WTC11 (cell line): ENCODE measurements around the gene TSC1. TPM values are rescaled to one million over a fixed set of nuclear protein-coding genes. Genes with fewer than 3 reads are reported as not detected.

ENCODE experiments used
- ATAC-seq: fragments of 200-7000 bp; cut with Tn5 transposase; 2 replicates; pipeline ENCODE4 v1.10.0; 2021; ENCODE audit warnings: mild to moderate bottlenecking, moderate library complexity
- CTCF ChIA-PET: fragments of 300-600 bp; sonication (Branson Sonifier 250); formaldehyde crosslinking; loops from one replicate; lab custom pipeline; 2021; ENCODE audit warnings: antibody characterized with exemption; lab: Charles Lee
- POLR2A ChIA-PET: fragments of 350-600 bp; sonication (Branson Sonifier 250); formaldehyde crosslinking; loops from one replicate; lab custom pipeline; 2021; ENCODE audit warnings: antibody characterized with exemption; lab: Charles Lee
- DNase-seq: peaks from one replicate; pipeline ENCODE4 v3.0.0; 2021; ENCODE audit warnings: low spot score
- H3K27ac Mint-ChIP-seq: 2 replicates; pipeline ENCODE4 v1.8.0; 2021; ENCODE audit warnings: mixed read lengths
- H3K27me3 Mint-ChIP-seq: 2 replicates; pipeline ENCODE4 v1.8.0; 2021; ENCODE audit warnings: low read depth, mild to moderate bottlenecking, moderate library complexity, mixed read lengths
- H3K36me3 Mint-ChIP-seq: 2 replicates; pipeline ENCODE4 v1.8.0; 2021; ENCODE audit warnings: mixed read lengths
- H3K4me1 Mint-ChIP-seq: 2 replicates; pipeline ENCODE4 v1.8.0; 2022; ENCODE audit warnings: mixed read lengths
- H3K4me3 Mint-ChIP-seq: 2 replicates; pipeline ENCODE4 v1.8.0; 2021; ENCODE audit warnings: mild to moderate bottlenecking, moderate library complexity, mixed read lengths
- H3K9me3 Mint-ChIP-seq: 2 replicates; pipeline ENCODE4 v1.8.0; 2021; ENCODE audit warnings: mixed read lengths
- AFF4 ChIP-seq: sonication (generic); formaldehyde crosslinking; IDR thresholded peaks from 2 replicates; pipeline ENCODE4 v1.8.1; 2023; ENCODE audit warnings: mild to moderate bottlenecking, missing genetic modification reagents, borderline replicate concordance
- CREM ChIP-seq: sonication (generic); formaldehyde crosslinking; IDR thresholded peaks from 2 replicates; pipeline ENCODE4 v1.8.1; 2022; ENCODE audit warnings: mild to moderate bottlenecking, missing genetic modification reagents, moderate library complexity
- ELF4 ChIP-seq: sonication (generic); formaldehyde crosslinking; IDR thresholded peaks from 2 replicates; pipeline ENCODE4 v1.8.1; 2022; ENCODE audit warnings: low read depth, mild to moderate bottlenecking, moderate library complexity, missing genetic modification reagents
- FOXK1 ChIP-seq: sonication (generic); formaldehyde crosslinking; IDR thresholded peaks from 2 replicates; pipeline ENCODE4 v1.8.0; 2022; ENCODE audit warnings: mild to moderate bottlenecking, moderate library complexity, missing genetic modification reagents
- HMGXB4 ChIP-seq: sonication (generic); formaldehyde crosslinking; IDR thresholded peaks from 2 replicates; pipeline ENCODE4 v1.8.1; 2023; ENCODE audit warnings: mild to moderate bottlenecking, moderate library complexity, missing genetic modification reagents
- KAT7 ChIP-seq: sonication (generic); formaldehyde crosslinking; IDR thresholded peaks from 2 replicates; pipeline ENCODE4 v1.8.1; 2023; ENCODE audit warnings: missing genetic modification reagents, mild to moderate bottlenecking, borderline replicate concordance
- NFATC4 ChIP-seq: fragments of 250-450 bp; sonication (Bioruptor Pico); IDR thresholded peaks from 2 replicates; pipeline ENCODE4 v1.9.0; 2021; ENCODE audit warnings: mild to moderate bottlenecking
- NFYB ChIP-seq: sonication (generic); formaldehyde crosslinking; conservative IDR thresholded peaks from 2 replicates; pipeline ENCODE4 v1.8.0; 2022; ENCODE audit warnings: low read depth, missing genetic modification reagents
- NR1H2 ChIP-seq: sonication (generic); formaldehyde crosslinking; IDR thresholded peaks from 2 replicates; pipeline ENCODE4 v1.9.0; 2021; ENCODE audit warnings: mild to moderate bottlenecking, moderate library complexity, missing genetic modification reagents
- SMAD3 ChIP-seq: sonication (generic); formaldehyde crosslinking; IDR thresholded peaks from 2 replicates; pipeline ENCODE4 v1.8.0; 2022; ENCODE audit warnings: missing genetic modification reagents, mild to moderate bottlenecking, borderline replicate concordance
- SMAD4 ChIP-seq: sonication (generic); formaldehyde crosslinking; IDR thresholded peaks from 2 replicates; pipeline ENCODE4 v1.8.0; 2022; ENCODE audit warnings: mild to moderate bottlenecking, missing genetic modification reagents
- TP53 ChIP-seq: sonication (generic); formaldehyde crosslinking; IDR thresholded peaks from 2 replicates; pipeline ENCODE4 v1.8.1; 2023; ENCODE audit warnings: mild to moderate bottlenecking, missing genetic modification reagents
- ZNF138 ChIP-seq: sonication (generic); formaldehyde crosslinking; conservative IDR thresholded peaks from 2 replicates; pipeline ENCODE4 v1.8.1; 2022; ENCODE audit warnings: mild to moderate bottlenecking, moderate library complexity, missing genetic modification reagents
- ZNF219 ChIP-seq: sonication (generic); formaldehyde crosslinking; IDR thresholded peaks from 2 replicates; pipeline ENCODE4 v1.8.0; 2023; ENCODE audit warnings: missing genetic modification reagents, mild to moderate bottlenecking, borderline replicate concordance
- ZNF232 ChIP-seq: sonication (generic); formaldehyde crosslinking; IDR thresholded peaks from 2 replicates; pipeline ENCODE4 v1.8.0; 2022; ENCODE audit warnings: mild to moderate bottlenecking, missing genetic modification reagents
- ZNF423 ChIP-seq: fragments of 250-450 bp; sonication (Bioruptor Pico); IDR thresholded peaks from 2 replicates; pipeline ENCODE4 v2.1.2; 2022; ENCODE audit warnings: mild to moderate bottlenecking, moderate library complexity
- ZNF512 ChIP-seq: sonication (generic); formaldehyde crosslinking; IDR thresholded peaks from 2 replicates; pipeline ENCODE4 v1.8.1; 2022; ENCODE audit warnings: missing genetic modification reagents, borderline replicate concordance
- ZNF671 ChIP-seq: fragments of 250-450 bp; sonication (Bioruptor Pico); IDR thresholded peaks from 2 replicates; pipeline ENCODE4 v1.8.0; 2021; ENCODE audit warnings: mild to moderate bottlenecking
- total RNA-seq: library from RNA; stranded (reverse); gene quantifications from 3 replicates; pipeline ENCODE4 v1.2.3, GENCODE V29; 2021
- TF ChIP-seq, protein P1 (sequence below): fragments of 250-450 bp; sonication (Bioruptor Pico); IDR thresholded peaks from 2 replicates; pipeline ENCODE4 v1.9.0; 2021; ENCODE audit warnings: mild to moderate bottlenecking
- TF ChIP-seq, protein P2 (sequence below): sonication (generic); formaldehyde crosslinking; IDR thresholded peaks from 2 replicates; pipeline ENCODE4 v1.8.1; 2023; ENCODE audit warnings: mild to moderate bottlenecking, missing genetic modification reagents
- TF ChIP-seq, protein P3 (sequence below): fragments of 250-450 bp; sonication (Bioruptor Pico); IDR thresholded peaks from 2 replicates; pipeline ENCODE4 v1.9.0; 2021; ENCODE audit warnings: moderate library complexity, mild to moderate bottlenecking, inconsistent platforms, borderline replicate concordance

TSC1 gene
- total RNA-seq, 1 experiment from 2014 or later: 52.9 TPM

DNA sequence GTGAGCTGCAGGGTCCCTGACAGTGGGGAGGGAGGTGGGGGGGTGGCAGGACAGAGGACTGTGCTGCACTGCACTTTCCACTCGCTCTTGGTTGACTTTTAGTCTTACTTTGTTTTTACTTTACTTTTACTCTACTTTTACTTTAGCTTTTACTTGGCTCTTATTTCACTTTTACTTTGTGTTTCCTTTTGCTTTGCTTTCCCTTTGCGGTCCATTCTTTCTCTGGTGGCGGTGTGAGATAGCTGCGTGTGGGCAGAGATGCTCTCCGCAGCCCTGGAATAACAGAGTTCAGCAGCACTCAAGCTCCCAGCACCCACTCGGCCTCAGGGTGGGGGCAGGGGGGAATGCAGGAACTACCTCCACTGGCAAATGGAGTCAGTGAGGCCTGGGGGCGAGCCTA is 71.0 kb downstream of the TSC1 start:
- Mint-ChIP-seq H3K9me3 (no peaks in the 10 kb centered on the region), H3K36me3 (no peaks in the 10 kb centered on the region), H3K4me3 (no peak overlapping the region), H3K27ac (0 out of 2 replicates have a peak overlapping the region, but pooled peaks have one; percentile 1), H3K4me1 (no peaks in the 10 kb centered on the region), H3K27me3 (peaks cover 28% of the 10 kb centered on the region)
- ChIA-PET CTCF (interaction anchor here (1.0 to 2.5 kb wide), 3 partner anchors 25 to 104 kb away, joined by 4 to 11 read pairs (median 5); no protein-coding TSS in a partner anchor), POLR2A (no interaction called here)
- DNase-seq: no peak
- no peak for TF ChIP-seq ZNF671
- no peak for ATAC-seq

DNA sequence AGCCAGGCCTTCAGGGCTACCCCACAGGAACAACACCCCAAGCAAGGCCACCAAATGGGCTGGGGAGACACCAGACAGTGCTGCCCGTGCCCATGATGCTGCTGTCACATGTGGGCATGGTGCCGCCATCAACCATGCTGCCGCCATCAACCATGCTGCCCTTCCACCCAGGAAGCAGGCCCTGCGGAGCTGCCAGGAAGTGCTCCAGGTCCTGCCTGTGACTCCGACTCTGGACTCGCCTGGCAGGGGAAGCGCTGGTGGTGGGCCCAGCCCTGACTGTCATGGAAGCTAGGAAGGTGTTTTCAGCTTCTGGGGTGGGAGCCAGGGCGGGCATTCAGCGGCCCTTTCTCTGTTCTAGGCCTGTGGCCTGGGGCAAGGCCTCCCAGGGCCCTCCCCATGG is 75.2 kb downstream of the TSC1 start:
- no peak for ATAC-seq
- Mint-ChIP-seq H3K4me1 (peaks cover 9% of the 10 kb centered on the region), H3K9me3 (no peaks in the 10 kb centered on the region), H3K36me3 (no peaks in the 10 kb centered on the region), H3K4me3 (no peak overlapping the region), H3K27me3 (no peaks in the 10 kb centered on the region; the same call in 1 of the 2 replicates), H3K27ac (no peak overlapping the region)
- ChIA-PET POLR2A (no interaction called here), CTCF (no interaction called here)
- no peak for DNase-seq
- TF ChIP-seq AFF4 (CRISPR knock-in tag) (no peak), NR1H2 (CRISPR knock-in tag) (0 out of 2 replicates have a peak, but pooled peaks have one; percentile 22)

DNA sequence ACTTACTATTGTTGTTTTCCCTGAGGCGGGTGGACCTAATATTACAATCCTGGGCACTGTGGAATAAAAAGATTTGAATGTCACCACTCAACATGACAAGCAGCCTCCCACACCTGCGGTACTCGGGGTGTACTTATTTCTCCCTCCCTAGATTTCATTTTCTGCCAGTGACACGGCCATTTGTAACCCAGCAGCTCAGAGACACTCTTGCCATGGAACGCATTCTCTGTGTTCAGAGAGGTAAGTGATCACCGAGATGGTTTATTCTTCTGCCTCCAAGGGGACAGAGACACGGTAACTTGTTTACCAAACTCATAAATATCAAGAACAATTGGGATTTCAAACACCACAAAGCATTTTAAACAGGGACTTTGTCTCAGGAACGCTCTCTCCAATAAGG is 77.5 kb downstream of the TSC1 start:
- H3K27me3 Mint-ChIP-seq: no peaks in the 10 kb centered on the region; the same call in 1 of the 2 replicates
- H3K27ac Mint-ChIP-seq: no peak overlapping the region
- peaks cover 16% of the 10 kb centered on the region for H3K4me1 Mint-ChIP-seq
- DNase-seq (no peak), ATAC-seq (no peak)
- no peaks in the 10 kb centered on the region for H3K9me3 Mint-ChIP-seq
- ChIA-PET CTCF (no interaction called here), POLR2A (no interaction called here)
- TF ChIP-seq, protein P1, sequence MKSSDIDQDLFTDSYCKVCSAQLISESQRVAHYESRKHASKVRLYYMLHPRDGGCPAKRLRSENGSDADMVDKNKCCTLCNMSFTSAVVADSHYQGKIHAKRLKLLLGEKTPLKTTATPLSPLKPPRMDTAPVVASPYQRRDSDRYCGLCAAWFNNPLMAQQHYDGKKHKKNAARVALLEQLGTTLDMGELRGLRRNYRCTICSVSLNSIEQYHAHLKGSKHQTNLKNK: no peak
- TF ChIP-seq SMAD4 (CRISPR knock-in tag): no peak
- no peak for TF ChIP-seq CREM
- no peak for TF ChIP-seq ZNF423
- TF ChIP-seq KAT7 (CRISPR knock-in tag): no peak
- H3K36me3 Mint-ChIP-seq: no peaks in the 10 kb centered on the region
- H3K4me3 Mint-ChIP-seq: no peak overlapping the region

- ChIA-PET POLR2A (no interaction called here), CTCF (interaction anchor here (1.3 to 1.7 kb wide), 2 partner anchors 16 to 52 kb away, joined by 4 to 5 read pairs; no protein-coding TSS in a partner anchor)
- H3K36me3 Mint-ChIP-seq: no peaks in the 10 kb centered on the region
- ATAC-seq: no peak; the same call in 1 of the 2 replicates
- no peak overlapping the region for H3K27ac Mint-ChIP-seq
- H3K4me3 Mint-ChIP-seq: no peak overlapping the region
- no peak for DNase-seq
- H3K4me1 Mint-ChIP-seq: peaks cover 16% of the 10 kb centered on the region
- no peaks in the 10 kb centered on the region; the same call in 1 of the 2 replicates for H3K27me3 Mint-ChIP-seq
- H3K9me3 Mint-ChIP-seq: no peaks in the 10 kb centered on the region
- TF ChIP-seq, protein P2, sequence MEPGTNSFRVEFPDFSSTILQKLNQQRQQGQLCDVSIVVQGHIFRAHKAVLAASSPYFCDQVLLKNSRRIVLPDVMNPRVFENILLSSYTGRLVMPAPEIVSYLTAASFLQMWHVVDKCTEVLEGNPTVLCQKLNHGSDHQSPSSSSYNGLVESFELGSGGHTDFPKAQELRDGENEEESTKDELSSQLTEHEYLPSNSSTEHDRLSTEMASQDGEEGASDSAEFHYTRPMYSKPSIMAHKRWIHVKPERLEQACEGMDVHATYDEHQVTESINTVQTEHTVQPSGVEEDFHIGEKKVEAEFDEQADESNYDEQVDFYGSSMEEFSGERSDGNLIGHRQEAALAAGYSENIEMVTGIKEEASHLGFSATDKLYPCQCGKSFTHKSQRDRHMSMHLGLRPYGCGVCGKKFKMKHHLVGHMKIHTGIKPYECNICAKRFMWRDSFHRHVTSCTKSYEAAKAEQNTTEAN (CRISPR knock-in tag): no peak
- TF ChIP-seq, protein P3, sequence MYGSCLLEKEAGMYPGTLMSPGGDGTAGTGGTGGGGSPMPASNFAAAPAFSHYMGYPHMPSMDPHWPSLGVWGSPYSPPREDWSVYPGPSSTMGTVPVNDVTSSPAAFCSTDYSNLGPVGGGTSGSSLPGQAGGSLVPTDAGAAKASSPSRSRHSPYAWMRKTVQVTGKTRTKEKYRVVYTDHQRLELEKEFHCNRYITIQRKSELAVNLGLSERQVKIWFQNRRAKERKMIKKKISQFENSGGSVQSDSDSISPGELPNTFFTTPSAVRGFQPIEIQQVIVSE: no peak
- TF ChIP-seq ZNF512 (CRISPR knock-in tag) (no peak), FOXK1 (CRISPR knock-in tag) (no peak), NFATC4 (CRISPR knock-in tag) (no peak), TP53 (no peak), NFYB (CRISPR knock-in tag) (no peak), ELF4 (CRISPR knock-in tag) (no peak), ZNF232 (CRISPR knock-in tag) (no peak), SMAD3 (CRISPR knock-in tag) (no peak), ZNF219 (no peak), ZNF138 (CRISPR knock-in tag) (no peak), HMGXB4 (no peak)
These were observed 79.7 kb downstream of the TSC1 start for GRCh38 chr9:132864691-132865090.
